Fibroblast of lung (primary cell): Measurements from ENCODE around the gene ACTG1.

Experiments used
- CTCF ChIP-seq, 2 donors: IDR thresholded peaks in 1 of 2; conservative IDR thresholded peaks in 1 of 2; 1 replicate in 1 of 2; 2 replicates in 1 of 2; pipeline ENCODE4 v1.5.1; 2011 to 2012; ENCODE audit warnings: low read length in 2 of 2, control low read depth in 1 of 2, inconsistent platforms in 1 of 2, low read depth in 1 of 2, mild to moderate bottlenecking in 1 of 2
- EZH2 ChIP-seq: IDR thresholded peaks from 2 replicates; pipeline ENCODE4 v1.5.1; 2012; ENCODE audit warnings: low read length, control low read depth, mild to moderate bottlenecking; ENCODE audit errors: missing control alignments

- no peak for TF ChIP-seq EZH2
- no peak for TF ChIP-seq CTCF (conservative IDR thresholded peaks at IDR 0.05 in 1 of 2, IDR thresholded peaks at IDR 0.05 in 1 of 2; ENCODE audit: low read depth in 1 of 2, low read length in 2 of 2)
These were observed 10.1 kb downstream of the ACTG1 start for GRCh38 chr17:81502471-81503017.
